Measurements from ENCODE around the gene CNTRL. TPM values are rescaled to one million over a fixed set of nuclear protein-coding genes. Genes with fewer than 3 reads are reported as not detected.

The CNTRL gene
- total RNA-seq, 1 donor from 2014 or later: 7.5 TPM

- H3K9me3 Mint-ChIP-seq (ENCODE audit: unreplicated experiment): no peaks in the 10 kb centered on the region
- no peaks in the 10 kb centered on the region for H3K27me3 Mint-ChIP-seq (ENCODE audit: unreplicated experiment)
- H3K4me1 Mint-ChIP-seq (ENCODE audit: unreplicated experiment): peaks cover 32% of the 10 kb centered on the region
- no peak for TF ChIP-seq CTCF (IDR thresholded peaks at IDR 0.05)
- DNase-seq (ENCODE audit: extremely low spot score, unreplicated experiment): no peak
- H3K4me3 Mint-ChIP-seq (ENCODE audit: unreplicated experiment): no peak overlapping the region
- no peak overlapping the region for H3K27ac Mint-ChIP-seq (ENCODE audit: unreplicated experiment)
- peaks cover 36% of the 10 kb centered on the region for H3K36me3 Mint-ChIP-seq (ENCODE audit: unreplicated experiment)
Measured at GRCh38 chr9:121183666-121184423, 109.1 kb downstream of the CNTRL start.

GRCh38 chr9:121184463-121184862 is 109.7 kb downstream of the CNTRL start:
- Mint-ChIP-seq H3K4me3 (ENCODE audit: unreplicated experiment) (no peak overlapping the region), H3K27me3 (ENCODE audit: unreplicated experiment) (no peaks in the 10 kb centered on the region), H3K4me1 (ENCODE audit: unreplicated experiment) (peaks cover 34% of the 10 kb centered on the region), H3K9me3 (ENCODE audit: unreplicated experiment) (no peaks in the 10 kb centered on the region), H3K36me3 (ENCODE audit: unreplicated experiment) (peaks cover 36% of the 10 kb centered on the region), H3K27ac (ENCODE audit: unreplicated experiment) (no peak overlapping the region)
- no peak for DNase-seq (ENCODE audit: extremely low spot score, unreplicated experiment)
- TF ChIP-seq CTCF (IDR thresholded peaks at IDR 0.05): no peak

GRCh38 chr9:121185178-121185745 is 110.5 kb downstream of the CNTRL start:
- no peaks in the 10 kb centered on the region for H3K27me3 Mint-ChIP-seq (ENCODE audit: unreplicated experiment)
- no peak for TF ChIP-seq CTCF (IDR thresholded peaks at IDR 0.05)
- no peak for DNase-seq (ENCODE audit: extremely low spot score, unreplicated experiment)
- no peak overlapping the region for H3K4me3 Mint-ChIP-seq (ENCODE audit: unreplicated experiment)
- no peaks in the 10 kb centered on the region for H3K9me3 Mint-ChIP-seq (ENCODE audit: unreplicated experiment)
- no peak overlapping the region for H3K27ac Mint-ChIP-seq (ENCODE audit: unreplicated experiment)
- H3K36me3 Mint-ChIP-seq (ENCODE audit: unreplicated experiment): peaks cover 33% of the 10 kb centered on the region
- peaks cover 38% of the 10 kb centered on the region for H3K4me1 Mint-ChIP-seq (ENCODE audit: unreplicated experiment)

GRCh38 chr9:121185774-121186403 is 111.1 kb downstream of the CNTRL start:
- no peak overlapping the region for H3K4me3 Mint-ChIP-seq (ENCODE audit: unreplicated experiment)
- H3K4me1 Mint-ChIP-seq (ENCODE audit: unreplicated experiment): peaks cover 42% of the 10 kb centered on the region
- H3K27ac Mint-ChIP-seq (ENCODE audit: unreplicated experiment): peak overlapping the region; percentile 59
- no peaks in the 10 kb centered on the region for H3K9me3 Mint-ChIP-seq (ENCODE audit: unreplicated experiment)
- H3K27me3 Mint-ChIP-seq (ENCODE audit: unreplicated experiment): no peaks in the 10 kb centered on the region
- no peak for DNase-seq (ENCODE audit: extremely low spot score, unreplicated experiment)
- peaks cover 33% of the 10 kb centered on the region for H3K36me3 Mint-ChIP-seq (ENCODE audit: unreplicated experiment)
- TF ChIP-seq CTCF (IDR thresholded peaks at IDR 0.05): no peak
